ENCODE data around the gene CCDC32. TPM values are rescaled to one million over a fixed set of nuclear protein-coding genes. Genes with fewer than 3 reads are reported as not detected.
"Not testable (repeated sequence)": the region's sequence is repeated elsewhere in the genome, so short reads cannot be mapped to it uniquely, and the experiment has no call there.

CCDC32 gene
- total RNA-seq, 4 donors from 2014 or later: 31.2 to 41.3 (median 32.2) TPM

DNA sequence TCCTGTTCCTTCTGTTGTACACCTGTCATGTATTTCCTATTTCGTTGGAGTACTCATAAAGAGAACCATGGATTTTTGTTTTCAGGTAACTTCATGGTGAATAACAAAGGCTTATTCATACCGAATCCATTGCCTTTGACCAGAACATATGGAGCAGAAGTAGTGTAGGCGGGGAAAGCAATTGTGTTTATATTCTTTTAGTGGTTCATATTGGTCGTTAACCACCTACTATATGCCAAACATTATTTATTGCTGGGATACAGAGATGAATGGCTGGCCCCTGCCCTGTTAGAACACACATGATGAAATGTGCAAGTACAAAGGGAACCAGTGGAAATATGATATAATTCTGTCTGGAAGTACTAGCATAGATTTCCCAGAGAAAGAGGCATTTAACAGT lies 14.1 kb upstream of the CCDC32 start:
- no peaks in the 10 kb centered on the region for H3K27me3 ChIP-seq
- H3K4me1 ChIP-seq: no peaks in the 10 kb centered on the region
- peaks cover 0 to 10% (median 0%) of the 10 kb centered on the region in 3 donors for H3K36me3 ChIP-seq
- no peak overlapping the region for H3K27ac ChIP-seq
- H3K9me3 ChIP-seq: no peaks in the 10 kb centered on the region
- DNase-seq: no peak
- H3K4me3 ChIP-seq: no peak overlapping the region
- TF ChIP-seq, protein P1, sequence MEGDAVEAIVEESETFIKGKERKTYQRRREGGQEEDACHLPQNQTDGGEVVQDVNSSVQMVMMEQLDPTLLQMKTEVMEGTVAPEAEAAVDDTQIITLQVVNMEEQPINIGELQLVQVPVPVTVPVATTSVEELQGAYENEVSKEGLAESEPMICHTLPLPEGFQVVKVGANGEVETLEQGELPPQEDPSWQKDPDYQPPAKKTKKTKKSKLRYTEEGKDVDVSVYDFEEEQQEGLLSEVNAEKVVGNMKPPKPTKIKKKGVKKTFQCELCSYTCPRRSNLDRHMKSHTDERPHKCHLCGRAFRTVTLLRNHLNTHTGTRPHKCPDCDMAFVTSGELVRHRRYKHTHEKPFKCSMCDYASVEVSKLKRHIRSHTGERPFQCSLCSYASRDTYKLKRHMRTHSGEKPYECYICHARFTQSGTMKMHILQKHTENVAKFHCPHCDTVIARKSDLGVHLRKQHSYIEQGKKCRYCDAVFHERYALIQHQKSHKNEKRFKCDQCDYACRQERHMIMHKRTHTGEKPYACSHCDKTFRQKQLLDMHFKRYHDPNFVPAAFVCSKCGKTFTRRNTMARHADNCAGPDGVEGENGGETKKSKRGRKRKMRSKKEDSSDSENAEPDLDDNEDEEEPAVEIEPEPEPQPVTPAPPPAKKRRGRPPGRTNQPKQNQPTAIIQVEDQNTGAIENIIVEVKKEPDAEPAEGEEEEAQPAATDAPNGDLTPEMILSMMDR (IDR thresholded peaks at IDR 0.05): no peak
- TF ChIP-seq POLR2A (IDR thresholded peaks at IDR 0.05): no peak

DNA sequence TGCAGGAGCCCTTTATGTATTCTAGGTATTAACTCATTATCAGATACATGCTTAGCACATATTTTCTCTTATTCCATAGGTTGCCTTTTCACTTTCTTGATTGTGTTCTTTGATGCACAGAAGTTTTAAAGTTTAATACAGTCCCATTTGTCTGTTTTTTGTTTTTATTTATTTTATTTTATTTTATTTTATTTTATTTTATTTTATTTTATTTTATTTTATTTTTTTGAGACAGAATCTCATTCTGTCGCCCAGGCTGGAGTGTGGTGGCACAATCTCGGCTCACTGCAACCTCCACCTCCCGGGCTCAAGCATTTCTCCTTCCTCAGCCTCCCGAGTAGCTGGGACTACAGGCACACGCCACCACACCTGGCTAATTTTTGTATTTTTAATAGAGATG lies 12.1 kb upstream of the CCDC32 start:
- H3K4me3 ChIP-seq, H3K9me3 ChIP-seq, H3K4me1 ChIP-seq, DNase-seq, H3K27ac ChIP-seq, H3K27me3 ChIP-seq: not testable (repeated sequence)
- H3K36me3 ChIP-seq: peaks cover 0 to 19% (median 0%) of the 10 kb centered on the region in 3 donors

- Histone ChIP-seq H3K4me1 (peaks cover 0 to 10% (median 5%) of the 10 kb centered on the region in 4 donors), H3K27ac (no peak overlapping the region), H3K9me3 (no peaks in the 10 kb centered on the region), H3K4me3 (no peak overlapping the region), H3K36me3 (peaks cover 0 to 19% (median 0%) of the 10 kb centered on the region in 3 donors), H3K27me3 (no peaks in the 10 kb centered on the region)
- TF ChIP-seq POLR2A (IDR thresholded peaks at IDR 0.05): no peak
- no peak for DNase-seq
Observed at GRCh38 chr15:40575113-40575512, 10.3 kb upstream of the CCDC32 start.

DNA sequence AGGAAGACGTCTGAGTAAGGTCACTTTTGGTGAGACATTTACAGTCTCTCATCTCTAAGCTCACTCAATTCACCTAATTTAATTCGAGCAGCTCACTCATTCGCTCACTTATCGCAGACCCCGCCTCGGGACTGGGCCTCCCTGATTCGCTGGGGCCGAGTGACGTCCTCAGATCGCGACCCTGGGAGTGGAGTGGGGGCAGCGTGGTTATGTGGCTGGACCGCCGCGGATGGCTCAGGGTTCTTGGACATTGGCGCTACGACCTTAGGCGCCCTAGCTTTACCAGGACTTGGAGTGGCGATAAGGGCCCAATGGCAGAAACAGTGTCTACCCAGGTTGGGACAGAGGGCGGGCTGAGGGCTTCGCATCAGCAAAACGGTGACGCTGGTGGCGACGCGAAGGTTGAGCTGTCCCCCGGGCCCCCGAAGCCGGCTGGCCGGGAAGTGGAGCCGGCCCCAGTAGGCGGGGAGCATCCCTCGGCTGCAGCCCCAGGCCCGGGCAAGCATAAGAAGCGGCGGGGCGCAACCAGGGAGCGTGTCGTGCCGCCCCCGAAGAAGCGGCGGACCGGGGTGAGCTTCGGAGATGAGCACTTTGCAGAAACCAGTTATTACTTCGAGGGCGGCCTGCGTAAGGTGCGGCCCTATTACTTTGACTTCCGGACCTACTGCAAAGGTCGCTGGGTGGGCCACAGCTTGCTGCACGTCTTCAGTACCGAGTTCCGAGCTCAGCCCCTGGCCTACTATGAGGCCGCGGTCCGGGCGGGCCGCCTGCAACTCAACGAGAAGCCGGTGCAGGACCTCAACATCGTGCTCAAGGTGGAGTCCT lies 4.5 kb upstream of the CCDC32 start, which contains the start of gene RPUSD2:
Gene RPUSD2 (plus strand): TSS at position 171 of the 825 bp plus-strand sequence. CDS start 39 bp downstream, at position 210.
- peaks cover 0 to 14% (median 0%) of the 10 kb centered on the region in 3 donors for H3K36me3 ChIP-seq
- peak within 1 kb of the TSS; percentile 74 to 95 (median 76) for H3K4me3 ChIP-seq
- TF ChIP-seq, protein P1 (IDR thresholded peaks at IDR 0.05): no peak
- TF ChIP-seq POLR2A (IDR thresholded peaks at IDR 0.05): peak; percentile 49 to 73
- peak; percentile 92 to 96 (median 96) for DNase-seq
- no peaks in the 10 kb centered on the region for H3K9me3 ChIP-seq
- no peaks in the 10 kb centered on the region for H3K27me3 ChIP-seq
- H3K4me1 ChIP-seq: peaks cover 0 to 22% (median 10%) of the 10 kb centered on the region in 4 donors
- peak within 1 kb of the TSS; percentile 77 to 87 (median 82) for H3K27ac ChIP-seq

DNA sequence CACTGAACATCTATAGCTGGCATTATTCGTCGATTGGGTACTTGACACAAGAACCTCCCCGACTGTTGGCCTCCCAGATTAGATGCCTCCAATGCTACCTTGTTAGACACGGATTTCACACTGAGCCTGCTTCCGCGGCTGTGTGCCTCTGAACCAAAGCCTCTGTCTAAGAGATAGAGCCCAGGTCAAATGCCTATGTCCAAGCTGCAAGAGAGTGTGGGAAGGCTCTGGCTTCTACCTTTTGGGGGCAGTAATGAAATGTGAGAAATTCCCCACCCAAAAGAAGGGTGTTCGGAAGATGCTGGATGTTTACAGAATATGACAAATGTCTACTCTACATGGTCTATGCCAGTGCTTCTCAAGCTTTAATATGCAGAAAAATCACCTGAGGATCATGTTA lies 2.3 kb upstream of the CCDC32 start:
- peaks cover 0 to 5% (median 0%) of the 10 kb centered on the region in 3 donors for H3K36me3 ChIP-seq
- H3K4me3 ChIP-seq: no peak overlapping the region
- H3K27ac ChIP-seq: no peak overlapping the region
- no peak for DNase-seq
- no peaks in the 10 kb centered on the region for H3K27me3 ChIP-seq
- TF ChIP-seq POLR2A (IDR thresholded peaks at IDR 0.05): no peak
- TF ChIP-seq, protein P1 (IDR thresholded peaks at IDR 0.05): peak in 1 of 6 experiments; percentile 13
- no peaks in the 10 kb centered on the region for H3K9me3 ChIP-seq
- peaks cover 0 to 28% (median 12%) of the 10 kb centered on the region in 4 donors for H3K4me1 ChIP-seq

DNA sequence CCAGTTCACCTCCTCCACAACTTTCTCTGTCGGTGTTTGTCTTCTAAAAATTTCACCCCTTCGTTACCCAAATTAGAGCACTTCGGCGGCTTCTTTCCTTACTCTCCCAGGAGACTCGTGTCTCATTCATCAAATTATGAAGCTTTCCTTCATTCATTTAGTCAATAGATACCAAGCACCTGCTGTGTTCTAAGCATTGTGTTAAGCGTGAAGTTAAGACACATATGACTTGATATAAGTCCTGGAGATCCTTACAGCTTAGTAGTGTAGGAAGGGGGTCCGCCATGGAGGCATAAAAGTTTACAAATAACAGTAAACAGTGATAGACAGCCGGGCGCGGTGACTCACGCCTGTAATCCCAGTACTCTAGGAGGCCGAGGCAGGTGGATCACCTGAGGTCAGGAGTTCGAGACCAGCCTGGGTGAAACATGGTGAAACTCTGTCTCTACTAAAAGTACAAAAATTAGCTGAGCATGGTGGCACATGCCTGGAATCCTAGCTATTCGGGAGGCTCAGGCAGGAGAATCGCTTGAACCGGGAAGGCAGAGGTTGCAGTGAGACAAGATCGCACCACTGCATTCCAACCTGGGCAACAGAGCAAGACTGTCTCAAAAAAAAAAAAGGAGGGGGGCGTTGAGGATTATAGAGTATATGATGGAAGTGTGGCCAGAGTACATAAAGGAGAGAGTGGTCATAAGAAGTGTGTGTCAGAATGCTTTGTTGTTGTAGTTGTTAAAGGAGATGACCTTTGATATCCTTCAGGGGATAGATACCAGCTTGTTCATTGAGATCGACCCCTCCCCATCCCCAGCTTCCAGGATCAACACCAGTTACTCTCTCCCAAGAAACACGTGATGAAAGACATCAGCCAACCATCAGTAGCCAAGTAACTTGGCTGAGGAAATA lies 744 bp upstream of the CCDC32 start:
- no peaks in the 10 kb centered on the region for H3K27me3 ChIP-seq
- peaks cover 0 to 11% (median 0%) of the 10 kb centered on the region in 3 donors for H3K36me3 ChIP-seq
- DNase-seq: no peak
- peak overlapping the region; percentile 88 to 95 (median 94) for H3K4me3 ChIP-seq
- H3K4me1 ChIP-seq: peaks cover 0 to 32% (median 11%) of the 10 kb centered on the region in 4 donors
- H3K9me3 ChIP-seq: no peaks in the 10 kb centered on the region
- no peak for TF ChIP-seq POLR2A (IDR thresholded peaks at IDR 0.05)
- TF ChIP-seq, protein P1 (IDR thresholded peaks at IDR 0.05): no peak
- H3K27ac ChIP-seq: peak overlapping the region; percentile 44 to 97 (median 94)
